Activated T-helper 17 cell treated with anti-CD3 and anti-CD28 coated beads, Interleukin-2, amount 50 U/mL, for 72 hours (primary cell): ENCODE measurements around the gene EFTUD2. TPM values are rescaled to one million over a fixed set of nuclear protein-coding genes. Genes with fewer than 3 reads are reported as not detected.

Source experiments
- ATAC-seq: fragments of 150-1000 bp; cut with Tn5 transposase; replicated peaks from 2 replicates; pipeline ENCODE4 v1.10.0; 2021; ENCODE audit warnings: mild to moderate bottlenecking, moderate library complexity
- H3K27ac Mint-ChIP-seq: one replicate; pipeline ENCODE4 v1.8.0; 2022; ENCODE audit warnings: mixed read lengths
- H3K27me3 Mint-ChIP-seq: one replicate; pipeline ENCODE4 v1.8.0; 2022; ENCODE audit warnings: mixed read lengths
- H3K36me3 Mint-ChIP-seq: one replicate; pipeline ENCODE4 v1.8.0; 2022; ENCODE audit warnings: low read depth, mild to moderate bottlenecking, mixed read lengths
- H3K4me1 Mint-ChIP-seq: one replicate; pipeline ENCODE4 v1.8.0; 2022; ENCODE audit warnings: mixed read lengths
- H3K4me3 Mint-ChIP-seq: one replicate; pipeline ENCODE4 v1.8.0; 2022; ENCODE audit warnings: mild to moderate bottlenecking, mixed read lengths
- H3K9me3 Mint-ChIP-seq: one replicate; pipeline ENCODE4 v1.8.0; 2022; ENCODE audit warnings: mixed read lengths
- total RNA-seq, 2 donors: library from RNA; stranded (reverse); gene quantifications; one replicate each; pipeline ENCODE4 v1.2.3, GENCODE V29; 2022

EFTUD2 gene
- total RNA-seq, 2 donors from 2014 or later, result 105 to 215 TPM

GRCh38 chr17:44931376-44931775, 32.1 kb upstream of the EFTUD2 start:
- Mint-ChIP-seq H3K9me3 (no peaks in the 10 kb centered on the region), H3K27ac (no peak overlapping the region), H3K27me3 (no peaks in the 10 kb centered on the region), H3K36me3 (peaks cover 18% of the 10 kb centered on the region), H3K4me3 (no peak overlapping the region), H3K4me1 (no peaks in the 10 kb centered on the region)
- no peak for ATAC-seq

DNA sequence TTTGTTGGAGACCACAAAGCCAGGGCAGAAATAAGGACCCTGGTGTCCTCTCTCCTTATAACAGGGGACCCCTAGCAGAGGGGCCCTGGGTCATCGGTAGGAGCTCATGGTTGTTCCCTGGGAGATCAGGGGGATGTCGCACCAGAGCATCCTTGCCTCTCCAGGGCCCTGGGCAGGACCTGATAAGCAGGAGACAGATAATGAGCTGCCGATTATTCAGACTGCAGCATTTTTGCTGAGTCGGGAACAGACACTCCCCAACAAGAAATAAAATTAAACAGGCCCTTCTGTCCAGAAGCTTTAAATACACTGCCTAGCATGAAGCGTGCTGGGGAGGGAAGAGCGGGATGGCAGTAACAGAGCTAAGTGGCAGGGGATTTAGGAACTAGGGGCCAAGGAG, 31.4 kb upstream of the EFTUD2 start:
- H3K27ac Mint-ChIP-seq, result no peak overlapping the region
- no peak overlapping the region for H3K4me3 Mint-ChIP-seq
- H3K4me1 Mint-ChIP-seq, result no peaks in the 10 kb centered on the region
- peaks cover 18% of the 10 kb centered on the region for H3K36me3 Mint-ChIP-seq
- no peaks in the 10 kb centered on the region for H3K9me3 Mint-ChIP-seq
- H3K27me3 Mint-ChIP-seq, result no peaks in the 10 kb centered on the region
- ATAC-seq, result no peak

DNA sequence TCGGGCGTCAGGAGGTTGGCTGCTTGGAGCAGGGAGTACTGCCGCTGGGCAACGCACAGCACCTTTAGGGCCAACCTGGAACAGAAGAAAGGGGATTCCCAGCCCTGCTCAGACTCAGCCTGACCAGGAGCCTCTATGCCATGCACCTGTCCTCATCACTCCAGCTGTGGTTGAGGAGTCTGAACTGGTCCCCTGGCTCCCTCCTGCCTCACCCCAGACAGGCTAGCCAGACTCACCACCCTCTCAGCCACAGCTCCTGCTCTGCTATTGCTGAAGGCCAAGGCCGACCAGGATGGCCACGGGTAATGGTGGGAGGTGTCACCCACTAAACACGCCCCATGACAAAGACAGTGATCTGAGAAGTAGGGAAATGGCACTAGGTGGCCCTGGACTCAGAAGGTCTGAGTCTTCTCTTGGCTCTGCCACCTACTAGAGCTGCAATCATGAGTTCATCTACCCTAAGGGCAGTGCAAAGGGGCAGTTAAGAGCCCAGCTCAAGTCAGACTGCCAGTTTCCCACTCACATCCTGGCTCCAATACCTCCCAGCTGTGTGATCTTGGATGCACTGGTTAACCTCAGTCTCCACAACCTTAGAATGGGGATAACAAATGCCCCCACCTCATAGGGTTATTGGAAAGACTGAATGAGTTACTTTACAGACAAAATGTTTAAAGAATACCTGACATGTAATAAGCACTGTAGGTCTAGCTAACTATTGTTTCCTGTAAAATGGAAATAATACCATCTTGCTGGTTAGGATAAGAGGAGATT, 29.9 kb upstream of the EFTUD2 start:
- Mint-ChIP-seq H3K4me3 (no peak overlapping the region), H3K27ac (no peak overlapping the region), H3K9me3 (no peaks in the 10 kb centered on the region), H3K4me1 (no peaks in the 10 kb centered on the region), H3K36me3 (peaks cover 18% of the 10 kb centered on the region), H3K27me3 (no peaks in the 10 kb centered on the region)
- ATAC-seq, result no peak

DNA sequence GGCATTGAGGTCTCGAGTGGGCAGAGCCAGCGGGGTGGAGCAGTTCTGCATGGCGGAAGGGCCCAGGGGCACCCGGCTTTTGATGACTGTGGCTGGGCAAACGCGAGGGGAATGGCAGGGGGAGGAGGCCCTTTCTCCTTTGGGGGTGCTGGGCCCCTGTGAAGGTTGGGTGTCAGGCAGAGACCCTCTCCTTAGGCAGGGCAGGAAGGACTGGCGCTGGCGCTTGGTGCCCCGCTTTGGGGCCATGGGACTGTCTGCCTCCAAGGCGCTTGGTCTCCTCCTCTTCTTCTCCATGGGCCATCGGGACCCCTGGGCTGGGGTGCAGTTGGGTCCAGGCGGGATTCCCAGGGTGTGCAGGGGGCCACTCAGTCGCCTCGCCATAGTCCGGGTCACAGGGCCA, 28.9 kb upstream of the EFTUD2 start:
- ATAC-seq, result no peak
- Mint-ChIP-seq H3K4me1 (no peaks in the 10 kb centered on the region), H3K9me3 (no peaks in the 10 kb centered on the region)

DNA sequence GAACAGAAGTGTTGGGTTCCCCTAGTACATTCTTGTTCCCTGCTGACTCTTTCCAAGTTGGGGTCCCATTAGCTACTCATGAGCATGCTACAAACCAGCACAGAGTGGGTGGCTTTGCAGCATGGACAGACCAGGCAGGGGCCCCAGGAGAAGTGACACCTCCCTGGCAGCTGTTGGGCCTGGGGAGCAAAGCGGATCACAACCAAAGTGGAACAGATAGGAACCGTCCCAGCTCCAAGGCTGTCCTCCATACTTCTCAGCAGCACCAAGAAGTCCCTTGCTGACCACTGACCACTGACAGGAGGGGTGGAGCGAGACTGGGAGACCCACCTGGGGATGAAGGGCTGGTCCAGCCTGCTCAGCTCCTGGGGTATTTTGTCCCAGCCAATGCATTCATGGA, 28.5 kb upstream of the EFTUD2 start:
- Mint-ChIP-seq H3K27ac (no peak overlapping the region), H3K4me3 (no peak overlapping the region), H3K36me3 (peaks cover 18% of the 10 kb centered on the region), H3K9me3 (no peaks in the 10 kb centered on the region), H3K27me3 (no peaks in the 10 kb centered on the region), H3K4me1 (no peaks in the 10 kb centered on the region)
- no peak for ATAC-seq

More for the DNA sequence above, 28.9 kb upstream of the EFTUD2 start:
- no peaks in the 10 kb centered on the region for H3K27me3 Mint-ChIP-seq
- H3K27ac Mint-ChIP-seq, result no peak overlapping the region
- peaks cover 18% of the 10 kb centered on the region for H3K36me3 Mint-ChIP-seq
- H3K4me3 Mint-ChIP-seq, result no peak overlapping the region

GRCh38 chr17:44926821-44927525, 27.7 kb upstream of the EFTUD2 start:
- no peak overlapping the region for H3K4me3 Mint-ChIP-seq
- H3K4me1 Mint-ChIP-seq, result no peaks in the 10 kb centered on the region
- ATAC-seq, result no peak
- no peak overlapping the region for H3K27ac Mint-ChIP-seq
- peaks cover 18% of the 10 kb centered on the region for H3K36me3 Mint-ChIP-seq
- H3K9me3 Mint-ChIP-seq, result no peaks in the 10 kb centered on the region
- no peaks in the 10 kb centered on the region for H3K27me3 Mint-ChIP-seq

DNA sequence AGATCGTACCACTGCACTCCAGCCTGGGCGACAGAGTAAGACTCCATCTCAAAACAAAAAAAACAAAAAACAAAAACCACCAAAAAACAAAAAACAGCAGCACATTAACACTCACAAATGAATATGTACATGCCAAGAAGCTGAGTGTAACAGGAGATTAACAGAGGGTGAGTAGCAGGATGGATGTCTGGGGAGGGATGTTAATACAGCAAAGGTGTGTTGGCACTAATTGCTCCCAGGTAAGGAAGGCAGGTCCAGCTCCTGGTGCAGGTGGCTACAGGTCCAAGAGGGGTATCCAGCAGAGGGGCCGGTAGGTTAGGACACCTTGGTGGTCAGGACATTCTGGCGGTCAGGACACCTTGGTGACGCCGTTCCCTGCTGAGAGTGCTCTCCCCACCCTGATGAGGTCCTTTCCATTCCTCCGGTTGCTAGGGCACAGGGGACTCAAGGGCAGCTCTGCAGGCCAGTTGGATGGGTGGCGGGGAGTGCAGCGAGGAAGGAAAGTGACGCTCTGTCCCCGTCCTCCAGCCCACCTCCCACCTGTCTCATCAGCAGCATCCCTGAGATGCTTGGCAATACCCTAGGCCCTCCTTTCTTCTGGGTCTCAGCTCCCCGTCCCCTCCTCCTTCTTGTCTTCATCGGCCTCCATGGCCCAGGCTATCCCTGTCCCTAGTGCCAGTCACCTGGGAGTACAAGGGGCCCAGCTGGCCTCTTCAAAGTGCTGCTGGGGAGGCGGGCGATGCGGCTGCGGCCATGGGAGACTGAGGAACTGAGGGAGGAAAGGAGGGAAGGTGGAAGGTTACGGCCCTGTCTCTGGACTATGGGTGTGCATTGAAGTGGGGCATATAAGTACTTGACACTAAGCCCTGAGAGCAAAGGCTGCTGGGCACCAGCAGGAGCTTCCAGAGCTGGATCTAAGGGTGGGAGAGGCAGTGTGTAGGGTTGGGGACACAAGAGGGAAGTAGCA, 26.8 kb upstream of the EFTUD2 start:
- no peak for ATAC-seq
- Mint-ChIP-seq H3K36me3 (peaks cover 18% of the 10 kb centered on the region), H3K27me3 (peaks cover 4% of the 10 kb centered on the region), H3K4me3 (no peak overlapping the region), H3K9me3 (no peaks in the 10 kb centered on the region), H3K27ac (no peak overlapping the region), H3K4me1 (no peaks in the 10 kb centered on the region)

- Mint-ChIP-seq H3K27ac (peak overlapping the region; percentile 30), H3K9me3 (no peaks in the 10 kb centered on the region), H3K4me1 (no peaks in the 10 kb centered on the region), H3K27me3 (peaks cover 7% of the 10 kb centered on the region), H3K36me3 (peaks cover 7% of the 10 kb centered on the region), H3K4me3 (no peak overlapping the region)
- no peak for ATAC-seq
Observed at GRCh38 chr17:44924107-44924544, 24.9 kb upstream of the EFTUD2 start.

- no peak overlapping the region for H3K27ac Mint-ChIP-seq
Observed at GRCh38 chr17:44922746-44923470, 23.7 kb upstream of the EFTUD2 start.

GRCh38 chr17:44922136-44922535, 22.9 kb upstream of the EFTUD2 start:
- no peaks in the 10 kb centered on the region for H3K9me3 Mint-ChIP-seq
- H3K4me3 Mint-ChIP-seq, result no peak overlapping the region
- H3K27me3 Mint-ChIP-seq, result peaks cover 7% of the 10 kb centered on the region
- no peak for ATAC-seq
- H3K36me3 Mint-ChIP-seq, result no peaks in the 10 kb centered on the region
- no peak overlapping the region for H3K27ac Mint-ChIP-seq
- no peaks in the 10 kb centered on the region for H3K4me1 Mint-ChIP-seq

More at GRCh38 chr17:44922746-44923470, 23.7 kb upstream of the EFTUD2 start:
- Mint-ChIP-seq H3K4me1 (no peaks in the 10 kb centered on the region), H3K4me3 (no peak overlapping the region), H3K36me3 (peaks cover 6% of the 10 kb centered on the region), H3K27me3 (peaks cover 7% of the 10 kb centered on the region), H3K9me3 (no peaks in the 10 kb centered on the region)
- no peak for ATAC-seq

DNA sequence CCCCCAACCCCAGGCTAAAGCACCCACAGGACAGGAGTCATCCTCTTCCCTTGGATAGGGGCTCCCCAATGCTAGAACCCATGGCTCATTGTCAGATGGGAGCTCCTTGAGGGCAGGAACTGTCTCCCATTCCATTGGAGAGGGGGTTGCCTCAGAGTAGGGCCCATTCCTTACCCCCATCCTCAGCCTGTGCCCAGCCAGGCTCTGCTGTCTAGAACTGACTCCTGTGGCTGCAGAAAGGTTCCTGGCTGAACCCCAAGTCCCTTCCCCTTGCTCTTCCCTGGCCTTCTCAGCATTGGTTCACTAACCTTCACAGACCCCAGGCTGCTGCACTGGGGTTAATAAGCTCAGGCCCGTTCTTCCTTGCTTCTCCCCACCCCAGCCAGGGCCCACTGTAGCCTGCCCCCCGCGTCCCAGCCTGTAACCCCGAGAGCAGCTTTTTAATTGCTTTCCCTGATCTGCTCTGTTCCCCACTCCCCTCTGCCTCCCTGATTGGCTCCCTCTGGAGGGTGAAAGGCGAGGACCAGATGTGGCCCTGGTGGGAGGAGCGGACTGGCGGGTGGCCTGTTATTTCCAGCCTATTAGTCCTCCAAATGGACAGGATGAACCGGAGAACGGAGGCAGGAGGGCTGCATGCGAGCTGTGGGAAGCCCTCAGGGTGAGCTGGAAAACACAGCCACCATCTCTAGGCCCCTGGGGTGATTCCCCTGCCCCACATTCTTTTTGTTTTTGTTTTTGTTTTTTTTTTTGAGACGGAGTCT, 22.1 kb upstream of the EFTUD2 start:
- H3K4me3 Mint-ChIP-seq, result no peak overlapping the region
- no peaks in the 10 kb centered on the region for H3K36me3 Mint-ChIP-seq
- no peaks in the 10 kb centered on the region for H3K4me1 Mint-ChIP-seq
- no peak overlapping the region for H3K27ac Mint-ChIP-seq
- no peak for ATAC-seq
- peaks cover 7% of the 10 kb centered on the region for H3K27me3 Mint-ChIP-seq
- H3K9me3 Mint-ChIP-seq, result no peaks in the 10 kb centered on the region

- Mint-ChIP-seq H3K27me3 (peaks cover 7% of the 10 kb centered on the region), H3K27ac (no peak overlapping the region), H3K9me3 (no peaks in the 10 kb centered on the region), H3K4me1 (no peaks in the 10 kb centered on the region), H3K36me3 (no peaks in the 10 kb centered on the region), H3K4me3 (no peak overlapping the region)
- no peak for ATAC-seq
Observed at GRCh38 chr17:44920565-44920940, 21.3 kb upstream of the EFTUD2 start.

DNA sequence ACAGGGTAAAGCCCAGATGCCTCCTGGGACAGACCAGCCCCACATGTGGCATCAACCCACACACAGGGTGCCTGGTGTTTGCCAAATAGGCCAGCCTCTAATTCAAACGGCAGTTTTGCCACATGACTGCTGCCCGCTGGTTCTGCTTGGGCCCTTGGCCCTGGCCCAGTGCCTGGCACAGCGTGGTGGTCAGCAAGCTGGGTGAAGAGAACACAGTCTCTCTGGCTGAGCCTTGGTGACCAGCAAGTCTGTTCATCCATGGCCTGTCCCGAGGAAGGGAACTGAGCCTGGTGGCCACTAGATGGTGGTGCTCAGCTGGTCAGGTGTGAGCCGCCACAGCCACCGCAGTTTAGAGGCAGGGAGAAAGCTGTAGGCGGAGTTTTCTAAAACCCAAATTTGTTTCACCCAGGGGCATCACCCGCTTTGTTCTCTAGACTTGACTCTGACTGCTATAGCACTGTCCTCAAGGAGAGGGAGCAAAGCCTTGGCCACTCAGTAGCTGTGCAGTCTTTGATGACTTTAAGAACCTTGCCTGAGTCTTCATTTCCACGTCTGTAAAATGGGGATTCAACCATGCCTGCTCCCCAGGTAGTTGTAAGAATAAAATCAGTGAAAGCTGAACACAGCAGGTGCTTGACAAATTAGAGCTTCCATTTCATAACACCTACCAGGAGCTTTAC, 20.8 kb upstream of the EFTUD2 start:
- H3K9me3 Mint-ChIP-seq, result no peaks in the 10 kb centered on the region
- no peak overlapping the region for H3K27ac Mint-ChIP-seq
- peaks cover 7% of the 10 kb centered on the region for H3K27me3 Mint-ChIP-seq
- ATAC-seq, result peak; percentile 96
- H3K4me1 Mint-ChIP-seq, result no peaks in the 10 kb centered on the region
- no peaks in the 10 kb centered on the region for H3K36me3 Mint-ChIP-seq
- no peak overlapping the region for H3K4me3 Mint-ChIP-seq
